Measurements from ENCODE around the gene FOXC2. TPM values are rescaled to one million over a fixed set of nuclear protein-coding genes. Genes with fewer than 3 reads are reported as not detected.

The FOXC2 gene
- total RNA-seq, 1 donor: 2.2 TPM

- H2AFZ ChIP-seq (ENCODE audit: low read length): no peak overlapping the region
- no peak for TF ChIP-seq CTCF (IDR thresholded peaks at IDR 0.05; ENCODE audit: extremely low read depth, low read depth, low read length)
- peak overlapping the region; percentile 96 for H3K27ac ChIP-seq (ENCODE audit: low read depth, low read length)
- peaks cover 100% of the 10 kb centered on the region for H3K79me2 ChIP-seq (ENCODE audit: insufficient read depth, low read length)
- no peak overlapping the region for H3K4me3 ChIP-seq (ENCODE audit: insufficient read depth, low read length)
- H3K4me1 ChIP-seq (ENCODE audit: insufficient read depth, low read length): peaks cover 29% of the 10 kb centered on the region
- H3K27me3 ChIP-seq (ENCODE audit: insufficient read depth, low read length): no peaks in the 10 kb centered on the region
- H3K4me2 ChIP-seq (ENCODE audit: insufficient read depth, low read length): peak overlapping the region; percentile 99
- peaks cover 3% of the 10 kb centered on the region for H4K20me1 ChIP-seq (ENCODE audit: insufficient read depth, low read length)
- H3K9me3 ChIP-seq (ENCODE audit: low read depth, low read length): no peaks in the 10 kb centered on the region
- peak; percentile 57 for DNase-seq (ENCODE audit: insufficient read length, low spot score, missing footprints)
- peaks cover 73% of the 10 kb centered on the region for H3K36me3 ChIP-seq (ENCODE audit: insufficient read depth, low read length)
Measured at GRCh38 chr16:86573646-86574508, 7.2 kb downstream of the FOXC2 start.

- no peak for TF ChIP-seq CTCF (IDR thresholded peaks at IDR 0.05; ENCODE audit: extremely low read depth, low read depth, low read length)
- Histone ChIP-seq H3K79me2 (ENCODE audit: insufficient read depth, low read length) (peaks cover 98% of the 10 kb centered on the region), H3K27ac (ENCODE audit: low read depth, low read length) (peak overlapping the region; percentile 96), H3K4me2 (ENCODE audit: insufficient read depth, low read length) (no peak overlapping the region), H3K9me3 (ENCODE audit: low read depth, low read length) (no peaks in the 10 kb centered on the region), H4K20me1 (ENCODE audit: insufficient read depth, low read length) (peaks cover 3% of the 10 kb centered on the region), H3K4me1 (ENCODE audit: insufficient read depth, low read length) (peaks cover 29% of the 10 kb centered on the region), H2AFZ (ENCODE audit: low read length) (no peak overlapping the region), H3K4me3 (ENCODE audit: insufficient read depth, low read length) (no peak overlapping the region), H3K36me3 (ENCODE audit: insufficient read depth, low read length) (peaks cover 70% of the 10 kb centered on the region), H3K27me3 (ENCODE audit: insufficient read depth, low read length) (no peaks in the 10 kb centered on the region)
- DNase-seq (ENCODE audit: insufficient read length, low spot score, missing footprints): peak; percentile 76
Measured at GRCh38 chr16:86574646-86575045, 8.0 kb downstream of the FOXC2 start.

DNA sequence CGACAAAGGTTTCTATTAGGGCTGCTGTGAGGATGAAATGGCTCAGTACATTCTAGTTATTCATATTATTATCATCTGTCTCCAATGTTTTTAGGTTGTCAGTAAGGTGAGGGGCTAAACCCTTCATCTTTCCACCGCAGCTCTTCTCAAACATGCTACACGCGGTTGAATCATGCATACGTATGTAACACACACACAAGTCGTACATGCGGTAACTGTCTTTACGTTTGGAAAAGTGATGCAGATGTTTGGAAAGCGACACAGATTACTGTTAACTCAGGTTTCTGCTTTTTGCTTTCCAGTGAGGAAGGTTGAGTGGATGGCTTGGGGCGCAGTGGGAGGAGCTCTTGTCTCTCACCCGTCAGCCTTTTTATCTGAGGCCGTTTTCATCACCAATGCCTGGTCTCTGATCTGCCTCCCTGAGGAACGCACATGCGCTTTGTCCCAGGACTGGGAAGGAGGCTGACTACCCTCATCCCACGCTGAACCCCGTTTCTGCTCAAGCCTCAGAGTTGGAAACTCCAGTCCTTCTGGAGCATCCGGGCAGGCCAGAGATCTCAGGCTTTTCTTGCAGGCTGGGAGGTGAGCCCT is 8.6 kb downstream of the FOXC2 start:
- Histone ChIP-seq H3K36me3 (ENCODE audit: insufficient read depth, low read length) (peaks cover 70% of the 10 kb centered on the region), H4K20me1 (ENCODE audit: insufficient read depth, low read length) (no peaks in the 10 kb centered on the region), H3K9me3 (ENCODE audit: low read depth, low read length) (no peaks in the 10 kb centered on the region), H2AFZ (ENCODE audit: low read length) (no peak overlapping the region), H3K4me1 (ENCODE audit: insufficient read depth, low read length) (peaks cover 29% of the 10 kb centered on the region), H3K4me2 (ENCODE audit: insufficient read depth, low read length) (peak overlapping the region; percentile 24), H3K27me3 (ENCODE audit: insufficient read depth, low read length) (no peaks in the 10 kb centered on the region), H3K4me3 (ENCODE audit: insufficient read depth, low read length) (peak overlapping the region; percentile 36), H3K79me2 (ENCODE audit: insufficient read depth, low read length) (peaks cover 98% of the 10 kb centered on the region), H3K27ac (ENCODE audit: low read depth, low read length) (peak overlapping the region; percentile 96)
- no peak for TF ChIP-seq CTCF (IDR thresholded peaks at IDR 0.05; ENCODE audit: extremely low read depth, low read depth, low read length)
- DNase-seq (ENCODE audit: insufficient read length, low spot score, missing footprints): no peak

All from osteoblast (primary cell).